Fibroblast of the aortic adventitia (primary cell): ENCODE measurements around the gene POLR2C. TPM values are rescaled to one million over a fixed set of nuclear protein-coding genes. Genes with fewer than 3 reads are reported as not detected.

Source experiments
- DNase-seq: peaks from one replicate; pipeline ENCODE4 v3.0.0-alpha.2; 2010; ENCODE audit warnings: low read depth
- H3K4me3 ChIP-seq: 2 replicates; pipeline ENCODE4 v1.5.1; 2011; ENCODE audit warnings: low read depth, mild to moderate bottlenecking, control low read depth, low read length, moderate library complexity
- CTCF ChIP-seq: IDR thresholded peaks from 2 replicates; pipeline ENCODE4 v1.5.1; 2011; ENCODE audit warnings: mild to moderate bottlenecking, low read length, control low read depth, inconsistent platforms; ENCODE audit not compliant: insufficient read depth
- total RNA-seq: library from RNA; depleted of rRNA; stranded (reverse); fragments of >200 nt; gene quantifications from 2 replicates; pipeline ENCODE4 v1.2.3, GENCODE V29; 2012; ENCODE audit warnings: low replicate concordance

POLR2C gene
- total RNA-seq, 1 donor = 76.6 TPM

- no peak for DNase-seq
- H3K4me3 ChIP-seq = no peak overlapping the region
- no peak for TF ChIP-seq CTCF
Observed at GRCh38 chr16:57469917-57470470, 7.5 kb downstream of the POLR2C start.

- H3K4me3 ChIP-seq = no peak overlapping the region
- no peak for TF ChIP-seq CTCF
- peak; percentile 60 for DNase-seq
Observed at GRCh38 chr16:57470711-57471110, 8.2 kb downstream of the POLR2C start.

- H3K4me3 ChIP-seq = no peak overlapping the region
- DNase-seq = no peak
- TF ChIP-seq CTCF = no peak
Observed at GRCh38 chr16:57471209-57471608, 8.7 kb downstream of the POLR2C start.

- H3K4me3 ChIP-seq = no peak overlapping the region
- no peak for TF ChIP-seq CTCF
- DNase-seq = no peak
Observed at GRCh38 chr16:57471852-57472664, 9.6 kb downstream of the POLR2C start.

GRCh38 chr16:57472665-57473060 is 10.2 kb downstream of the POLR2C start:
- DNase-seq = no peak
- no peak for TF ChIP-seq CTCF
- H3K4me3 ChIP-seq = no peak overlapping the region

GRCh38 chr16:57473176-57473840 is 10.8 kb downstream of the POLR2C start:
- H3K4me3 ChIP-seq = no peak overlapping the region
- DNase-seq = no peak

More at GRCh38 chr16:57473176-57473840, 10.8 kb downstream of the POLR2C start:
- no peak for TF ChIP-seq CTCF
